HG03442 (cell line): ENCODE results near the gene AGFG2.
"Not testable (repeated sequence)": the region's sequence is repeated elsewhere in the genome, so short reads cannot be mapped to it uniquely, and the experiment has no call there.

ENCODE experiments used
- ATAC-seq: cut with Tn5 transposase; IDR thresholded peaks from one replicate; pipeline ENCODE4 v1.9.1; 2021; ENCODE audit warnings: mild to moderate bottlenecking, moderate library complexity; ENCODE audit not compliant: unreplicated experiment

Gene AGFG2

DNA sequence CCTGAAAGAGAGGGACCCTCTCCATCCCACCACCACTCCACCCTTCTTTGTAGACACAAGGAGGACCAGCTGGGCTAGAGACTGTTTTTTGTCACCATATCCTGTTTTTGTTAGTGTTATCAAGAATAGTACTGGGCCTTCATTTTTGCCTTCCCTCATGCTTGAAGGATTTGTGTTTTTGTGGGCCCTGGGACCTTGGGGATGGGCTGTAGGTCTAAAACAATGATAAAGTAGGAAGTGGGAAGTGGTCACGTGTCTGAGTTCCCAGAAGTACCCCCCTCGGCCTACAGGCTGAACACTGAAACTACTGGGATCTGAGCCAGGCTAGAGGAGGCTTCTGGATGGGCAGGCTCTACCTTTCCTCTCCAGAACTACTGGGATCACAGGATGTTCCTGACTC lies 8.9 kb downstream of the AGFG2 start:
- ATAC-seq: no peak

GRCh38 chr7:100548446-100548845 lies 9.4 kb downstream of the AGFG2 start:
- ATAC-seq: not testable (repeated sequence)

GRCh38 chr7:100552532-100552931 lies 13.5 kb downstream of the AGFG2 start:
- ATAC-seq: no peak

- ATAC-seq: no peak
Observed at GRCh38 chr7:100553032-100553431, 14.0 kb downstream of the AGFG2 start.

GRCh38 chr7:100555701-100556100 lies 16.7 kb downstream of the AGFG2 start:
- ATAC-seq: no peak

DNA sequence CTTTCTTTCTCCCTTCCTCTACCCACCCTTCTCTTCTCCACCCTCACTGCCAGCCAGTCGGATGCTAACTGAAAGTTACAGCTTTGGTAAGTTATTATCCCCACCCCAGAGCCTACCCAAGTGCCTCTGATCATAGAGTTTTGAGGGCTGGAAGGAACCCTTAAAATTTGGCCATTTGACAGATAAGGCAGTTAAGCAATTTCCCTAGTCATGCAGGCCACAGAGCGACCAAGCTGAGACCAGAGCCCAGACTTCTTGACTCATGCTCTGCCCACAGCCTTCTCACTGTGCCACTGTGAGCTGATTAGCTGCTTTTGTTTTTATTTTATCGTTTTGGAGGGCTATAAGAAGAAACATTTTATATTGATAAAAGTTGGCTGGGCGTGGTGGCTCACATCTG lies 17.5 kb downstream of the AGFG2 start:
- no peak for ATAC-seq

GRCh38 chr7:100559127-100559526 lies 20.1 kb downstream of the AGFG2 start:
- no peak for ATAC-seq

GRCh38 chr7:100561491-100562194 lies 22.6 kb downstream of the AGFG2 start:
- no peak for ATAC-seq

DNA sequence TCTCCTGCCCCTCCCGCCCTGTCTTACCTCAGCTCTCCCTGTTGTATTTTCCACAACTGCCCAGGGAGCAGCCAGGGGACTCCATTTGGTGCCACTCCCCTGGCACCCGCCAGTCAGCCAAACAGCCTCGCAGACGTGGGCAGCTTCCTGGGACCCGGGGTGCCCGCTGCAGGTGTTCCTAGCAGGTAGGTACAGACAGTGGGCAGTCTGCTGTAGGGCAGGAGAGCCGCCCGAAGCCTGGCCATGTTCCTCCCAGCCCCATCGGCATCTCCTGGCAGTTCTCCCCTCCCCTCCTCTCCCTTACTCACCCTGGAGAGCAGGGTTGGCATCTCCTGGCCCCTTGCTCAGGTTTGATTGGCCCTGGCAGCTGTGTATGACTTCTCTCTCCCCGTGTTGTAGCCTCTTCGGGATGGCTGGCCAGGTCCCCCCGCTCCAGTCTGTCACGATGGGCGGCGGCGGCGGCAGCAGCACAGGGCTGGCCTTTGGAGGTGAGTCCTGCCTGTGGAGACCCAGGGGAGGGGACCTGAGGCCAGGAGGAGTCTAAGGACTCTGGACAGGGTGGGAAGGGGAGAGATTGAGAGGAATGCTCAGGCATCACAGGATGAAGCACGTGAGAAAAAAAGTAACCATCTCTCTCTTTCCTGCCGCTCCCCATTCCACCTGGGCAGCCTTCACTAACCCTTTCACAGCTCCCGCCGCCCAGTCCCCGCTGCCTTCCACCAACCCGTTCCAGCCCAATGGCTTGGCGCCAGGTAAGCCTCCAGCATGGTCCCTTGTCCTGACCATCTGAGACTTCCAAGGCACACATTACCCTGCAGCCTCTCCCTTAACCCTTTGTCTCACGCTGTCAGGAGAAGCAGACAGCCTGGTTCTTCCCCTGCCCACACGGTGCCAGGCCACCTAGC lies 23.4 kb downstream of the AGFG2 start:
- no peak for ATAC-seq

DNA sequence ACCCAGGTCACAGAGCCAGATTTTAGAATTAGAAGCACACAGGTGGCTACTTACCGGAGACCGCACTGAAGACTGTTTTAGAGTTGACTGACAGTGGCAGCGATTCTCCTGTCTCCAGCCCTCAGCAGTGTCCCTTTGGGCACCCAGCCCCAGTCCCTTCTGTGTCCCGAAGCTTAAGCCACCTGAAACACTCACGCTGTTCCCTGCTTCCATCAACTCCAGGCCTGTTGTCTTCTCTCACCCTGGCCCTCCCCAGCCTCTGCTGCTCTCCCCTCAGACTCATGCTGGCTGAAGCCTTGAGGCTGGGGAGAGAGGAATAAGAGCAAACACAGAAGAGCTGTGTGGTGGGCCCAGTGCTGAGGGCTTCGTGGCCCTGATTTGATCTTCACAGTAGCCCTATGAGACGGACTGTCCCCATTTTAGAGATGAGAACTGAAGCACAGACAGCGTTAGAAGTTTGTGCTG lies 24.1 kb downstream of the AGFG2 start:
- no peak for ATAC-seq

- ATAC-seq: peak; percentile 45
Observed at GRCh38 chr7:100563809-100564400, 24.9 kb downstream of the AGFG2 start.

DNA sequence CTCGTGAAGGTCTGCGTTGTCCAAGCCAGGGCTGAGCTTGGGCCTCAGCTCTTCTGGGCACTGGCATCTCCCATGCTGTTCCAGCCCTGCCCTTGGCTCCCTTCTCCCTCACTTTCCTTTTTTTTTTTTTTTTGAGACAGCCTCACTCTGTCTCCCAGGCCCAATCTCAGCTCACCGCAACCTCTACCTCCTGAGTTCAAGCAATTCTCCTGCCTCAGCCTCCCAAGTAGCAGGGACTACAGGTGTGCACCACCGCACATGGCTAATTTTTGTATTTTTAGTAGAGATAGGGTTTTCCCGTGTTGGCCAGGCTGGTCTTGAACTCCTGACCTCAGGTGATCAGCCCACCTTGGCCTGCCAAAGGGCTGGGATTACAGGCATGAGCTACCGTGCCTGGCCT lies 25.4 kb downstream of the AGFG2 start:
- ATAC-seq: not testable (repeated sequence)

GRCh38 chr7:100565133-100565571 lies 26.1 kb downstream of the AGFG2 start:
- no peak for ATAC-seq

GRCh38 chr7:100566018-100566531 lies 27.1 kb downstream of the AGFG2 start:
- no peak for ATAC-seq

- no peak for ATAC-seq
Observed at GRCh38 chr7:100567031-100567730, 28.2 kb downstream of the AGFG2 start.

DNA sequence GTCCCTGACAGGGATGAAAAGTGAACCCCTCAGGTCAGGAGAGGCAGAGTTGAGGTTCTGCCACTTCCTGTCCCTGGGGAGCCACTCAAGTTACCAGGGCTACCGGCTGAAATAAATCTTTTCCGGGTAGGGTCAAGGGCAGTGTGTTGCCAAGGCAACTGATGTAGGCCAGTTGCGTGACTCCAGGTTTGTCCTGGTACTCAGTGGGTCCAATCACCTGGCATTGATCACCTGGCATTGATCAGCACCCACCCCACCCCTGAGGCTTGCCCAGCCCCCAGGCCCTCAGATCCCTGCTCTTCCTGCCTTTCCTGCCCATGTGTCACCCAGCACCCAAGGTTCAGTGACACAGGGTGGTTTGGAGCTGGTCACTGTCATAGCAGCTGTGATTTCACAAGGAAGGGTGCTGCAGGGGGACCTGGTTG lies 28.8 kb downstream of the AGFG2 start:
- ATAC-seq: no peak

- no peak for ATAC-seq
Observed at GRCh38 chr7:100568176-100568895, 29.3 kb downstream of the AGFG2 start.

DNA sequence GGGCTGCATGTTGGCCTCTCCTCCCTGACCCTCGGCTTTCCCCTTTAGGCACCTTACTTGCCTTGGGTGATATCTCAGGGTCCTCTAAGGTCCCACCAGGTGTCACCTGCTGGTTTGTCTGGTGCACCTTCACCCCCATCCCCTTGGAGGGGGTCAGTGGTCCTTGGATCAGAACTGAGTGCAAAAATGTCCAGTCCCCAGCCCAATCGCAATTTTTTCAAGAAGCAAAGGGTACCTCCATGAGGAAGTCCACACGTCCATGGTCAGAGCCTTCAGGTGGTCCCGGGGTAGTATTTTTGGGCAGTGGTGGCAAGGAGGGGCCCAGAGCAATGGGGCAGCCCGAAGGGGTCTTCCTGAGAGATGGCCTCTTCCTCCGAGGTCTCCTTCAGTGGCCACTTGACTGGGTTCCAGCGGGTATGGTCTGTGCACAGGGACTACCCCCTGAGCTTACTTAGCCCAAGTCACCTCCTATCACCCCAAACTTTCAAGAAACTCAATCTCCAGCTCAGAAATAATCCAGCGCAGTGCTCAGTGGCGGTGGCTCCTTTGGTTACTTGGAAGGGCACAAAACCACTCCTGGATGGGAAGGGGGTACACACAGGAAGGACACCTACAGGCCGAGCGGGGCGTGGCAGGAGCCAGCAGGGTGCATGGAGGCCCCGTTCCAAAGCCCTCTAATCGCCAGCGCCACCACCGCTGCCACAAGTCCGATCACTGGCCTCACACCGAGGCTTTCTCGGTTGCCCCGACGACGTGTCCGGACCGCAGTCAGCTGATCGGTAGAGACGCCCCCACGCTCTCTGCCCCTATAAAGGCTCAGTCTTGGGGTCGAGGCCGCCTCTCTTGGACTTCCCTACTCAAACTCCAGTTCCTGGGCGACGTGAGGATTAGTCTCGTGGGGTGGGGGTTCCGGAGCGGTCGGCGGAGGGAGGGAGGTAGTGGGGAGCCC lies 30.2 kb downstream of the AGFG2 start:
- peak; percentile 34 for ATAC-seq
